Activated CD8-positive, alpha-beta memory T cell treated with anti-CD3 and anti-CD28 coated beads for 48 hours (primary cell): ENCODE results near the gene PRMT2.
A peak's percentile ranks its signal among the peaks of the same experiment; 100 is the strongest.

ENCODE experiments used
- DNase-seq, 3 experiments: peaks; one replicate each; pipeline ENCODE4 v3.0.0-alpha.2; 2020; ENCODE audit warnings: low read depth in 2 of 3, low spot score in 2 of 3

PRMT2 gene

DNA sequence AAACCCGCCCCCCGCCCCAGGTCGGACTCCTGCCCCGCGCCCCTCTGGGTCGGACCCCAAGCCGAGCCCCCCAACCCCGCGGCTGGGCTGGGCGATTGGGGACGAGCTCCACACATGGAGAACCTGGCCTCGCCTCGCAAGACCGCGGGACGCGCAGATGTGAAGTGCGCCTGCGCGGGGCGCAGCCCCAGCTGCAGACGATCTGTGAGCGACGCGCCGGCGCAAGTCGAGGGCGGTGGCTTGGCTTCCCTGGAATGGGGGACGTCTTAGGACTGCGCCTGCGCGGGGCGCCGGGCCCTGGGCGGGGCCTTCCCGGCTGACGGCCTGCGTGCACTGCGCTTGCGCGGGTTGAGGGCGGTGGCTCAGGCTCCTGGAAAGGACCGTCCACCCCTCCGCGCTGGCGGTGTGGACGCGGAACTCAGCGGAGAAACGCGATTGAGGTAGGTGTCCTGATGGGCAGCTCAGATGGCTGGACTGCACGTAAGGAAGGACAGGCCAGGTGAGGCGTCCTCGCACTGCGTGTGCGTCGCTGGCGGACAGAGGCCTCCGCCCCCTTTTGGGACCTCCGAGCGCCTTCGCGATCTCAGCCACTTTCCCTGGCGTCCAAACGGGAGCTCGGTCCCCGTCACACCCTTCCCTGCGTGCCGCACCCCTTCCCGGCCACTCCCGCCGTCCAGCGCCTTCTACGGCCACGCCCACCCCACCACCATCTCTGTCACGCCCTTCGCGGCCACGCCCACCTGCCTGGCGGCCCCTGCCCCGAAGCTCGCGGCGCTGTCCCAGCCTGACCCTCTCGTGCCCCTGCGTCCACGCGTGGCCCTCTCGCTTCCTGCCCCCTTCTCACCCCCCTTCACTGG is at the start of gene PRMT2:
Gene PRMT2 (plus strand): TSS at position 351 of the 857 bp plus-strand sequence. CDS start 1,278 bp downstream, outside the sequence.
- DNase-seq = peak; percentile 93 to 98 (median 95)

GRCh38 chr21:46594276-46594675 is 41.2 kb upstream of the PRMT2 start:
- DNase-seq = no peak

- DNase-seq = no peak
Observed at GRCh38 chr21:46596201-46596600, 39.3 kb upstream of the PRMT2 start.

GRCh38 chr21:46597031-46597430 is 38.4 kb upstream of the PRMT2 start:
- DNase-seq = no peak

- DNase-seq = no peak
Observed at GRCh38 chr21:46597896-46598343, 37.6 kb upstream of the PRMT2 start.

DNA sequence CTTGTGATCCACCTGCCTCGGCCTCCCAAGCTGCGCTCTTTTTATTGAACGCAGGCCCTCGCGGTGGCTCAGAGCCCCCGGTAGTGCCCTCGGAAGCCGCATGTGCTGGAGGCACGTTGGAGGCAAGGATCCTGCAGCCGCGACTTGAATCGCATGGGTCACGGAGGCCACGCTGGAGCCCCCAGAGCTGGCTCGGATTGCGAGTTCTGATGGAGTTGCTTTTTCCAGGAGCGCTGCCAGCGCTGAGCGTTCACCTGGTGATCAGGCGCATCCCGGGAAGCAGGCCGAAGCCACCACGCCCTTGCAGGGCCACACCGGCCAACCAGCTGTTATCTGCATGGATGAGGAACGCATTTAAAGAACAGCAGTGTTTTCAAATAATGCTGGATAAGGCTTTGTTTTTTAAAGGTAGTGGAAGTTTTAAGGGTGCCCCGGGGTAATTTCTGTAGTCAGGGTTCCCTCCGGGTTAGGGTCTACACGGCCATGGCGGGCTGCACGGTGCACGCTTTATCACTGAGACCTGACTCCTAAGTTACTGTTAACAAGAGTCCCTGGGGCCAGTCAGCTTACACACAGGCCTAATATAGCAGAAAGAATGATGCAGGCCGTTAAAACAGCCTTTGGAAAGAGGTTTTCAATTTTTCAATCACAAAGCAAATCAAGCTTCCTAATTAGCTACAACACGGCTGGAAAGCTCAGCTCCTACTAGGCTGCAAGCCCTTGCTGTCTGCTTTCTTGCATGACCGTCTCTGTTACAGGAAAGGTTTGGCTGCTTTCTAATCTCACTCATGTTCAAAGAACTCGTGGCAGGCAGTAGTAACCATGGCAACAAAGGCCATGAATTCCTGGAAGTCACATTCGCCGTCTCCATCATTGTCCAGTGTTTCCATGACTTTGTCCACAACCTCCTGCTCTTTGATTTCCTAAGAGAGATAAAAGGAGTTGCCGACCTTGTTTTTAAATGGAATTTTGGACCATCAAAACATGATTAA is 36.6 kb upstream of the PRMT2 start:
- no peak for DNase-seq

GRCh38 chr21:46600305-46600704 is 35.2 kb upstream of the PRMT2 start:
- DNase-seq = no peak

DNA sequence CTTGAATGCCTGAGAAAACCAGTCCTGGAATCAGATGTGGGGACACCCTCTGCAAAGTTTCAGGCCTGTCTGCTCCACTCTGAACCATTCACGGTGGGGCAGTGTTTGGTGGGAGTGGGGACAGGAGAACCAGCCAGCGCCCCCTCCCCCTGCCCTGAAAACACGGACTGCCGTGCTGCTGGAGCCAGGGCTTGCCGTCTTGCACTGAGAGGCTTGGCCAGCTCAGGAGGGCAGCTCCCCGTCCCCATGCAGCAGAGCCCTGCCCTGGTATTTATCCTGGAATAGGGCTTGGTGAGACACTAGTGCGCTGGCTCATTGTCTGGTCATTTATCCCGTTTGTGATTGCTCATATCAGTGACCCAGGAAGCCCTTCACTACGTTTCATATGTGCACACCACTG is 34.5 kb upstream of the PRMT2 start:
- DNase-seq = no peak

- DNase-seq = no peak
Observed at GRCh38 chr21:46603228-46603627, 32.2 kb upstream of the PRMT2 start.

GRCh38 chr21:46604329-46604974 is 31.0 kb upstream of the PRMT2 start:
- DNase-seq = no peak

DNA sequence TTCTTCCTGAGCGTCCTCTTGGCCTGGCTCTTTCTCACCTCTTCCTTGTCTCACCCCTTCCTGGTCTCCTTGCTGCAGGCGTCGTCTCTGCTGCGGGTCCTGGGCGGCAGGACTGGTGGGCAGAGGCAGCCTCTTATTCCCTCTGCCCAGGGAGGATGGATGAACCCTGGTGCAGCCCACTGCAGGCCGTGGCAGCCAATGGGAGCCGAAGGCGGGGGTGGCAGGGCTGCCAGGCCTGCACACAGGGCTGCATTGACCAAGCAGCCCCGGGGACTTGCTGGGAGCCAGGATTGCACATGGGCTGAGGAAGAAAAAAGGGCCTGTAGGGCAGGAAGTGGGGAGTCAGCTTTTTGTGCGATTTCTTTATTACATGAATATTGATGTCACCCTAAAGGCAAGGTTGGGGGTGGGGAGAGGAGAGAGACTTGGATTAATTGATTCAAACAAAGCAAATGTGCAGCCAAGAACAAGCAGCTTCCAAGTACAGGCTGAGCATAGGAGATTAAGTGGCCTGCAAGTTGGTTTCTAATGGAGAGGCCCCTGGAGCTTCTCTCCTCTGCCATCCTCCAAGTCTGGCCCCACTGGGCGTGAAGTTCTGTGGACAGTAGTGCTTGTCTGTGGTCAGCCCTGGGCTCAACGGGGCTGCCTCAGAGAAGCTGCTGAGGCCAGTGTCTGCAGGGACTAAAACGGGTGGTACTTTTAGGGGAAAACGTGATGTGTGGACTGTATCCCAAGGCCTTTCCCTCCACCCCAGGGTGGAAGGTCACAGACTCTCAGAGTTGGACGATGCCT is 30.3 kb upstream of the PRMT2 start, which contains the start of gene S100B:
Gene S100B (minus strand): TSS at position 108 of the 792 bp plus-strand sequence. CDS start 2,667 bp downstream, outside the sequence.
- DNase-seq = no peak

DNA sequence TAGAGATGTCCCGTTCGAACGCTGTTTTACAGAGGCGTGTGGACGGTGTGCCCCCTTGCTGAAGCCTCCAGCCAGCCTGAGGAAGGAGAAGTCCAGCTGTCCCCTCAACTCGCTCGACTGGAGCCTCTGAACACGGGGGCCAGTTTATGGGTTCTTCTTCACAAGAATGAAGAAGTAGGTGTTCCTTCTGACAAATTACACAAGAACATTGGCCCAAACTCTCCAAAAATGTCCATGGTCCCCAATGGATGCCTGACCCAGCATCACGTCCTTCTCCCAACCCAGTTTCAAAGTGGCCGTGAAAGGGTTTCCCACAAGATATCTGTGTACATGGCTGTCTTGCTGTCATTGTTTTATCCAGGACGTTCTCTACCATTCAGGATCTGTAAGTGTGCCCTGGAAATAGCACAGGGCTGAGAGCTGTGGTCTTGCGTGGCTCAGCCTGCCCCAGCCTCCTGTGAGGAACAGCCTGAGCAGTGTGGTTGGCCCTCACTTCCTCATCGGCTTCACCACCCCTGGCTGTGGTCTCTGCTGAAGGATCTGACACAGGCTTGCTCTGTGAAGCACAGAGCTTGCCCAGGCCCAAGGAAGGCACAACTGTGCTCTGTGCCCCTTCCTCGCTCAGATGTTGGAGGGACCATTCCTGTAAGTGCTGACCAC is 29.6 kb upstream of the PRMT2 start:
- DNase-seq = peak in 1 of 3 experiments; percentile 13

DNA sequence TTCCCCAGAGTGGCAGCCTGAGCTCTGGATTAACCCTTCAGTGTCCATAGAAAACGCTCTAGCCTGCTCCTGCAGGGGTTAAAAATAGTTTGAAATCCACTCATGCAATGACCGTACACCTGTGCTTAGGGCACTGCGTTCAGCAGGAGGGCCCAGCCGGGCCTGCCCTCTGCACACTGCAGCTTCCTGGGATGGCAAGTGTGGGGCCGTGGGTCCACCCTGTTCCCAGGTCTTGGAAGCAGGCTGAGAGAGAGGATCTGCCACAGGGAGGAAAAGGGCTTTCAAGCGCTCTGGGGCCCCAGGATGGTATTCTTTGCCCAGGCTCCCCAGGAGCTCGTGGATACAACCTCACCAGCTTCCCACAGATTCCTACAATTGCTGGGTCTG is 29.1 kb upstream of the PRMT2 start:
- no peak for DNase-seq

GRCh38 chr21:46607636-46608035 is 27.8 kb upstream of the PRMT2 start:
- DNase-seq = no peak

GRCh38 chr21:46608672-46609111 is 26.8 kb upstream of the PRMT2 start:
- no peak for DNase-seq

DNA sequence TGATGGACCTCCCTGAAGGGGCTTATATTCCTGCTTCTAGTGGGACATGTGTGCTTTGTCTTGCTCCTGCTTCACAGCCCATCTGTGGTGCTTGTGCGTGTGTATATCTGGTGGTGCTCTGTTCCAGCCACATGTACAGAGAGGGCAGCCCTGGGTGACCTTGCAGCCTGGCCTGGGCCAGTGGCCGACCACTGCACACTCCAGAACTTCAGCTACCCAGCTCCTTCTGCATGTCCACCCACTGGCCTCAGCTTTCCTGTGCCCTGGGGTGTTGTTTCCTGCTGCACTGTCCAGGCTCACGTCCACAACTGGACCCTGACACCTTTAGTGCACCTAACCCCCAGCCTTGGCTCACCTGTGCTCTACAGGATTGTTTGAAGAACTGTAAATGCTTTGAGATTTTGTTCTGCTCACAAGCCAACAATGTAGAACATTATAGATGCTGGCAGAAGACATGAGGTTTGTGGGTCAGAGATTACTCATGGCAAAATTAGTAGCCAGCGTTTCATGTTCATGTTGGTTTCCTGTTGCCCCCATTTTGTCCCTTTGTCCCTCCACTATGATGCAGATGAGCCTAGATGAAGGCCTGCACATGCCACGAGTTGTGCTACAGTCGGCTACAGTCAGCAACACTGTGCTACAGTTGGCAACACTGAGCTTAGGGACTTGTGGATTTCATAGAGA is 25.3 kb upstream of the PRMT2 start:
- no peak for DNase-seq

- no peak for DNase-seq
Observed at GRCh38 chr21:46613391-46613790, 22.1 kb upstream of the PRMT2 start.

DNA sequence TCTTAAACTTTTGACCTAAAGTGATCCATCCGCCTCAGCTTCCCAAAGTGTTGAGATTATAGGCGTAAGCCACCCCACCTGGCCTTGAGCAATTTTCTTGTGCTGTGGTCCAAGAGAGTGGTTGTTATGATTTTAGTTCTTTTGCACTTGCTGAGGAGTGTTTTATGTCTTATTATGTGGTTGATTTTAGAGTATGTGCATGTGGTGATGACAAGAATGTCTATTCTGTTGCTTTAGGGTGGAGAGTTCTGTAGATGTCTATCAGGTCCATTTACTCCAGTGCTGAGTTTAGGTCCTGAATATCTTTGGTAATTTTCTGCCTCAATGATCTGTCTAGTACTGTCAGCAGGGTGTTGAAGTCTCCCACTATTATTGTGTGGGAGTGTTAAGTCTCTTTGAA is 19.4 kb upstream of the PRMT2 start:
- no peak for DNase-seq

- DNase-seq = no peak
Observed at GRCh38 chr21:46616656-46617055, 18.8 kb upstream of the PRMT2 start.
